SU-DHL-6 (cell line): ENCODE data around the gene GTF3A.

Experiments
- H2AFZ ChIP-seq: fragments of 200-600 bp; sonication (generic); 2 replicates; pipeline ENCODE4 v1.6.1; 2014; ENCODE audit warnings: low read depth, mild to moderate bottlenecking, moderate library complexity, mixed read lengths, antibody characterized with exemption, low read length; ENCODE audit not compliant: severe bottlenecking
- H3F3A ChIP-seq: fragments of 200-600 bp; shearing (Covaris generic); 2 replicates; pipeline ENCODE4 v1.6.0; 2016; ENCODE audit warnings: antibody characterized with exemption, mild to moderate bottlenecking; ENCODE audit not compliant: insufficient read depth
- H3K27ac ChIP-seq: fragments of 200-600 bp; sonication (generic); 2 replicates; pipeline ENCODE4 v1.5.1; 2016; ENCODE audit warnings: low read depth, mild to moderate bottlenecking, low read length, moderate library complexity, mixed read lengths
- H3K27me3 ChIP-seq: fragments of 200-600 bp; sonication (generic), shearing (Covaris generic); 2 replicates; pipeline ENCODE4 v1.6.0; 2014; ENCODE audit warnings: mild to moderate bottlenecking, low read length
- H3K36me3 ChIP-seq: fragments of 200-600 bp; sonication (generic); 2 replicates; pipeline ENCODE4 v1.6.1; 2014; ENCODE audit warnings: mild to moderate bottlenecking, low read length, mixed read lengths
- H3K4me2 ChIP-seq: fragments of 300-600, 200-600 bp; shearing (Covaris generic), sonication (generic); 2 replicates; pipeline ENCODE4 v1.6.0; 2014; ENCODE audit warnings: low read length, low read depth, mild to moderate bottlenecking; ENCODE audit not compliant: poor library complexity, severe bottlenecking
- H3K4me3 ChIP-seq: fragments of 200-600 bp; sonication (generic); 2 replicates; pipeline ENCODE4 v1.5.1; 2014; ENCODE audit warnings: antibody characterized with exemption, low read length, mild to moderate bottlenecking, mixed read lengths; ENCODE audit not compliant: insufficient read depth, poor library complexity, severe bottlenecking
- H3K79me2 ChIP-seq: fragments of 200-600 bp; sonication (generic); 2 replicates; pipeline ENCODE4 v1.6.1; 2014; ENCODE audit warnings: mild to moderate bottlenecking, low read length, moderate library complexity; ENCODE audit not compliant: insufficient read depth
- H3K9ac ChIP-seq: fragments of 200-600 bp; sonication (generic); 2 replicates; pipeline ENCODE4 v1.7.0; 2014; ENCODE audit warnings: mild to moderate bottlenecking, low read length
- H3K9me2 ChIP-seq: fragments of 200-600 bp; sonication (generic); replicated peaks from 2 replicates; pipeline ENCODE4 v1.6.1; 2014; ENCODE audit warnings: low read length; ENCODE audit not compliant: insufficient read depth
- H3K9me3 ChIP-seq: fragments of 200-600 bp; sonication (generic); 2 replicates; pipeline ENCODE4 v1.6.1; 2014; ENCODE audit warnings: low read length, mixed read lengths; ENCODE audit not compliant: insufficient read depth
- H4K20me1 ChIP-seq: fragments of 200-600 bp; sonication (generic); 2 replicates; pipeline ENCODE4 v1.6.1; 2014; ENCODE audit warnings: low read depth, mild to moderate bottlenecking, antibody characterized with exemption, low read length, moderate library complexity, mixed read lengths
- CTCF ChIP-seq: fragments of 200-600 bp; sonication (generic); IDR thresholded peaks from one replicate; pipeline ENCODE4 v1.5.1; 2017; ENCODE audit warnings: antibody characterized with exemption, mild to moderate bottlenecking, low read length, moderate library complexity; ENCODE audit not compliant: insufficient read depth, poor library complexity, severe bottlenecking
- EZH2phosphoT487 ChIP-seq: fragments of 200-600 bp; sonication (generic), shearing (Covaris generic); conservative IDR thresholded peaks from 2 replicates; pipeline ENCODE4 v1.6.1; 2018; ENCODE audit warnings: mild to moderate bottlenecking, antibody characterized with exemption, low read length, moderate library complexity, mixed read lengths

The GTF3A gene

GRCh38 chr13:27461940-27462584 lies 37.6 kb downstream of the GTF3A start:
- H3K36me3 ChIP-seq, result no peaks in the 10 kb centered on the region
- H2AFZ ChIP-seq, result no peak overlapping the region
- H3K27me3 ChIP-seq, result no peaks in the 10 kb centered on the region

GRCh38 chr13:27463500-27463899 lies 39.1 kb downstream of the GTF3A start:
- H3K9me3 ChIP-seq, result no peaks in the 10 kb centered on the region
- no peaks in the 10 kb centered on the region for H3K36me3 ChIP-seq
- no peak overlapping the region for H2AFZ ChIP-seq
- no peak overlapping the region for H3K9ac ChIP-seq
- no peaks in the 10 kb centered on the region for H3K9me2 ChIP-seq
- H4K20me1 ChIP-seq, result no peaks in the 10 kb centered on the region
- no peaks in the 10 kb centered on the region for H3K27me3 ChIP-seq
- TF ChIP-seq EZH2phosphoT487 (no peak), CTCF (no peak)
- H3K79me2 ChIP-seq, result no peaks in the 10 kb centered on the region
- no peak overlapping the region for H3K4me2 ChIP-seq
- H3K4me3 ChIP-seq, result no peak overlapping the region
- no peak overlapping the region for H3K27ac ChIP-seq
- no peaks in the 10 kb centered on the region for H3F3A ChIP-seq

More at GRCh38 chr13:27461940-27462584, 37.6 kb downstream of the GTF3A start:
- H3K27ac ChIP-seq, result no peak overlapping the region
- no peaks in the 10 kb centered on the region for H3K79me2 ChIP-seq
- H4K20me1 ChIP-seq, result no peaks in the 10 kb centered on the region
- no peak overlapping the region for H3K4me3 ChIP-seq
- no peak overlapping the region for H3K9ac ChIP-seq
- H3K9me2 ChIP-seq, result no peaks in the 10 kb centered on the region
- H3K9me3 ChIP-seq, result no peaks in the 10 kb centered on the region
- TF ChIP-seq CTCF, result no peak
- TF ChIP-seq EZH2phosphoT487, result no peak
- H3K4me2 ChIP-seq, result no peak overlapping the region
- H3F3A ChIP-seq, result no peaks in the 10 kb centered on the region

GRCh38 chr13:27465611-27466010 lies 41.2 kb downstream of the GTF3A start:
- Histone ChIP-seq H3F3A (no peaks in the 10 kb centered on the region), H3K4me3 (no peak overlapping the region), H3K9me2 (no peaks in the 10 kb centered on the region), H4K20me1 (no peaks in the 10 kb centered on the region), H3K27me3 (no peaks in the 10 kb centered on the region), H3K4me2 (no peak overlapping the region), H3K79me2 (no peaks in the 10 kb centered on the region), H3K27ac (no peak overlapping the region), H3K9me3 (no peaks in the 10 kb centered on the region), H3K9ac (no peak overlapping the region), H3K36me3 (no peaks in the 10 kb centered on the region), H2AFZ (no peak overlapping the region)
- TF ChIP-seq EZH2phosphoT487 (no peak), CTCF (no peak)
